H1 (cell line): Measurements from ENCODE around the gene ZKSCAN8. TPM values are rescaled to one million over a fixed set of nuclear protein-coding genes. Genes with fewer than 3 reads are reported as not detected.

ENCODE experiments used
- CTCF ChIA-PET: fragments of 300-600 bp; sonication (Branson Sonifier 250); formaldehyde crosslinking; loops from one replicate; lab custom pipeline; 2021; ENCODE audit not compliant: partially characterized antibody; lab: Charles Lee
- POLR2A ChIA-PET: fragments of 300-600 bp; sonication (Branson Sonifier 250); formaldehyde crosslinking; loops from one replicate; lab custom pipeline; 2021; ENCODE audit warnings: inconsistent platforms; ENCODE audit not compliant: partially characterized antibody; lab: Charles Lee
- DNase-seq, 2 experiments: peaks; one replicate each; pipeline versions ENCODE4 v3.0.0 to v3.0.0-alpha.2; 2010 to 2022; ENCODE audit warnings: low spot score in 2 of 2, low read depth in 1 of 2, mixed read lengths in 1 of 2
- FAIRE-seq: peaks from 2 replicates; lab custom pipeline; 2011; peaks lifted over from hg19 to GRCh38; lab: Jason Lieb, UNC
- H2AFZ ChIP-seq: 2 replicates; pipeline ENCODE4 v1.8.1; 2012; ENCODE audit warnings: low read length, inconsistent platforms
- H2AK5ac ChIP-seq: 2 replicates; pipeline ENCODE4 v1.6.1; 2013; ENCODE audit warnings: low read depth, low read length
- H2BK120ac ChIP-seq: replicated peaks from 2 replicates; pipeline ENCODE3; 2013; ENCODE audit warnings: low read depth, low read length, inconsistent platforms
- H2BK12ac ChIP-seq: 2 replicates; pipeline ENCODE4 v1.6.1; 2013; ENCODE audit warnings: low read depth, low read length
- H2BK15ac ChIP-seq: 2 replicates; pipeline ENCODE4 v1.6.1; 2013; ENCODE audit warnings: low read length
- H2BK20ac ChIP-seq: 2 replicates; pipeline ENCODE4 v1.6.1; 2013; ENCODE audit warnings: low read length
- H2BK5ac ChIP-seq: 2 replicates; pipeline ENCODE4 v1.6.1; 2013; ENCODE audit warnings: low read depth, low read length
- H3K14ac ChIP-seq: 2 replicates; pipeline ENCODE4 v1.6.1; 2013; ENCODE audit warnings: inconsistent platforms; ENCODE audit not compliant: insufficient read length
- H3K18ac ChIP-seq: 2 replicates; pipeline ENCODE4 v1.6.1; 2013; ENCODE audit warnings: low read length; ENCODE audit errors: extremely low read depth
- H3K23ac ChIP-seq: 2 replicates; pipeline ENCODE4 v1.6.1; 2013; ENCODE audit warnings: inconsistent platforms; ENCODE audit not compliant: insufficient read length
- H3K23me2 ChIP-seq: 2 replicates; pipeline ENCODE4 v1.6.1; 2013; ENCODE audit warnings: low read depth, low read length
- H3K27ac ChIP-seq: 2 replicates; pipeline ENCODE4 v1.6.1; 2011; ENCODE audit warnings: low read depth, low read length, inconsistent platforms
- H3K27me3 ChIP-seq, 4 experiments: replicated peaks in 1 of 4; 1 replicate in 1 of 4; 2 replicates in 3 of 4; pipeline versions ENCODE4 v1.6.1 to v1.8.1; 2011 to 2013; ENCODE audit warnings: low read length in 3 of 4, mild to moderate bottlenecking in 3 of 4, inconsistent platforms in 2 of 4, mixed read lengths in 2 of 4, moderate library complexity in 1 of 4; ENCODE audit not compliant: control insufficient read depth in 3 of 4, insufficient read depth in 3 of 4; ENCODE audit errors: extremely low read depth in 1 of 4
- H3K36me3 ChIP-seq, 4 experiments: 2 replicates each; pipeline versions ENCODE4 v1.6.1 to v1.8.1; 2011 to 2013; ENCODE audit warnings: mild to moderate bottlenecking in 4 of 4, low read length in 3 of 4, moderate library complexity in 2 of 4, control low read depth in 1 of 4, inconsistent platforms in 1 of 4; ENCODE audit not compliant: insufficient read depth in 4 of 4, control insufficient read depth in 2 of 4
- H3K4ac ChIP-seq: replicated peaks from 2 replicates; pipeline ENCODE3; 2013; ENCODE audit warnings: low read length, low read depth, mixed read lengths, inconsistent platforms; ENCODE audit not compliant: insufficient read length
- H3K4me1 ChIP-seq, 4 experiments: replicated peaks in 1 of 4; 1 replicate in 1 of 4; 2 replicates in 3 of 4; pipeline versions ENCODE4 v1.6.1 to v1.8.1; 2011 to 2013; ENCODE audit warnings: low read length in 3 of 4, inconsistent platforms in 2 of 4, mixed read lengths in 1 of 4; ENCODE audit not compliant: insufficient read depth in 4 of 4, control insufficient read depth in 3 of 4
- H3K4me2 ChIP-seq, 2 experiments: 2 replicates each; pipeline versions ENCODE4 v1.6.1 to v1.8.1; 2011 to 2013; ENCODE audit warnings: low read depth in 2 of 2, low read length in 2 of 2, control low read depth in 1 of 2, inconsistent platforms in 1 of 2, mild to moderate bottlenecking in 1 of 2; ENCODE audit not compliant: insufficient read depth in 1 of 2
- H3K4me3 ChIP-seq, 4 experiments: fragments of 200-600, 300-600 bp in 1 of 4; sonication (generic), shearing (Covaris generic), sonication (Bioruptor Twin) in 1 of 4; 2 replicates each; pipeline versions ENCODE4 v1.5.1 to v1.8.1; 2011 to 2016; ENCODE audit warnings: low read length in 4 of 4, low read depth in 3 of 4, control low read depth in 2 of 4, inconsistent platforms in 2 of 4, mild to moderate bottlenecking in 2 of 4, mixed read lengths in 1 of 4, moderate library complexity in 1 of 4; ENCODE audit not compliant: insufficient read depth in 2 of 4; ENCODE audit errors: extremely low read depth in 1 of 4
- H3K56ac ChIP-seq: replicated peaks from 2 replicates; pipeline ENCODE3; 2013; ENCODE audit warnings: low read depth, mild to moderate bottlenecking, mixed read lengths, low read length, inconsistent platforms; ENCODE audit not compliant: insufficient read length
- H3K79me1 ChIP-seq: 2 replicates; pipeline ENCODE4 v1.6.1; 2013; ENCODE audit warnings: low read depth, low read length, control low read depth
- H3K79me2 ChIP-seq, 2 experiments: 2 replicates each; pipeline versions ENCODE4 v1.6.1 to v1.8.1; 2012 to 2013; ENCODE audit warnings: low read length in 2 of 2, mild to moderate bottlenecking in 2 of 2, inconsistent platforms in 1 of 2; ENCODE audit not compliant: insufficient read depth in 2 of 2, control insufficient read depth in 1 of 2
- H3K9ac ChIP-seq, 4 experiments: replicated peaks in 1 of 4; 1 replicate in 1 of 4; 2 replicates in 3 of 4; pipeline versions ENCODE4 v1.6.1 to v1.8.1; 2011 to 2013; ENCODE audit warnings: low read depth in 3 of 4, low read length in 3 of 4, control low read depth in 2 of 4, mild to moderate bottlenecking in 2 of 4, moderate library complexity in 2 of 4, inconsistent platforms in 1 of 4; ENCODE audit errors: extremely low read depth in 1 of 4
- H3K9me3 ChIP-seq, 2 experiments: 2 replicates each; pipeline versions ENCODE4 v1.6.1 to v1.8.1; 2012 to 2013; ENCODE audit warnings: mild to moderate bottlenecking in 2 of 2, moderate library complexity in 2 of 2, control low read depth in 1 of 2, inconsistent platforms in 1 of 2, low read depth in 1 of 2, low read length in 1 of 2, mixed read lengths in 1 of 2; ENCODE audit not compliant: insufficient read depth in 2 of 2
- H4K20me1 ChIP-seq, 2 experiments: replicated peaks in 1 of 2; 2 replicates each; pipeline versions ENCODE3 to v1.8.1; 2011 to 2013; ENCODE audit warnings: inconsistent platforms in 2 of 2, low read length in 2 of 2, mild to moderate bottlenecking in 1 of 2; ENCODE audit not compliant: insufficient read depth in 2 of 2, control insufficient read depth in 1 of 2
- H4K5ac ChIP-seq: 2 replicates; pipeline ENCODE4 v1.6.1; 2013; ENCODE audit warnings: low read length, low read depth, mixed read lengths, inconsistent platforms; ENCODE audit not compliant: insufficient read length
- H4K8ac ChIP-seq: 2 replicates; pipeline ENCODE4 v1.8.0; 2013; ENCODE audit warnings: mild to moderate bottlenecking, moderate library complexity, low read length, inconsistent platforms; ENCODE audit not compliant: insufficient read depth; ENCODE audit errors: extremely low read depth
- H4K91ac ChIP-seq: replicated peaks from 2 replicates; pipeline ENCODE3; 2013; ENCODE audit warnings: low read length, mixed read lengths, inconsistent platforms; ENCODE audit not compliant: insufficient read length
- CEBPB ChIP-seq: IDR thresholded peaks from 2 replicates; pipeline ENCODE4 v1.6.1; 2012; ENCODE audit warnings: low read depth, low read length
- TAF1 ChIP-seq: IDR thresholded peaks from 2 replicates; pipeline ENCODE4 v1.6.1; 2011; ENCODE audit warnings: mild to moderate bottlenecking, low read depth, low read length
- WGBS, 2 experiments: shearing (Covaris generic) in 1 of 2; methylation state at CpG; one replicate each; pipeline versions ENCODE4 v1.1.6 to v1.1.7; 2013 to 2015; ENCODE audit warnings: low lambda C conversion rate in 2 of 2, mixed read lengths in 2 of 2, inconsistent platforms in 1 of 2, low coverage in 1 of 2, missing lambda C conversion rate in 1 of 2; ENCODE audit not compliant: insufficient replicate concordance in 2 of 2, insufficient coverage in 1 of 2, insufficient read length in 1 of 2; ENCODE audit errors: extremely low coverage in 1 of 2, missing lambda C conversion rate in 1 of 2; 5-methylcytosine and 5-hydroxymethylcytosine counted together
- polyA plus RNA-seq, 7 experiments: library from polyadenylated mRNA; depleted of rRNA in 3 of 7; stranded (reverse) in 5 of 7; unstranded in 2 of 7; fragments of >200 nt in 5 of 7; fragments of 200-250 nt in 2 of 7; gene quantifications; 1 replicate in 5 of 7; 2 replicates in 1 of 7; 4 replicates in 1 of 7; pipeline versions ENCODE4 v1.2.1 to v1.2.3, GENCODE V29; 2011 to 2013; ENCODE audit warnings: missing spikeins in 2 of 7, mixed read lengths in 2 of 7
- total RNA-seq: library from RNA; stranded (reverse); fragmentation: NEBNext Ultra II Directional; extraction: Animal tissue kit (Norgen Biotek cat#: 25700); gene quantifications from 2 replicates; pipeline ENCODE4 v1.2.1, GENCODE V29; 2021

The ZKSCAN8 gene
- total and polyA plus RNA-seq, 2 of the 8 experiments (the other 6 are each of a cell fraction or from before 2014, with no cell fraction given): 10.7 to 24.1 TPM

GRCh38 chr6:28124350-28124970, 17.2 kb upstream of the ZKSCAN8 start, which contains the start of gene ZSCAN16:
Gene ZSCAN16, plus strand, starts transcription at chr6:28124609. Its CDS starts 835 bp downstream, at chr6:28125444.
- Histone ChIP-seq H3K23ac (no peak within 1 kb of the TSS), H3K27ac (no peak within 1 kb of the TSS), H4K5ac (peak within 1 kb of the TSS; percentile 27), H2BK12ac (no peak within 1 kb of the TSS), H3K23me2 (no peaks in the 10 kb centered on the region), H2AK5ac (no peak within 1 kb of the TSS), H3K27me3 (no peaks in the 10 kb centered on the region), H3K4me2 (peak within 1 kb of the TSS; percentile 60 to 74), H3K4me3 (peak within 1 kb of the TSS; percentile 62 to 93 (median 82)), H2AFZ (peak within 1 kb of the TSS; percentile 95), H2BK20ac (no peak within 1 kb of the TSS), H3K9ac (peak within 1 kb of the TSS; percentile 76 to 97 (median 78)), H4K20me1 (no peaks in the 10 kb centered on the region), H2BK120ac (no peak within 1 kb of the TSS), H3K4me1 (no peaks in the 10 kb centered on the region), H3K79me1 (no peaks in the 10 kb centered on the region), H3K79me2 (peaks cover 0 to 19% of the 10 kb centered on the region in 2 experiments; a peak in 2 of 4 replicates), H2BK15ac (no peak within 1 kb of the TSS), H3K14ac (no peak within 1 kb of the TSS), H2BK5ac (peak within 1 kb of the TSS; percentile 4; the same call in 1 of the 2 replicates), H3K36me3 (peaks cover 0 to 28% (median 15%) of the 10 kb centered on the region in 4 experiments; a peak in 6 of 8 replicates), H3K18ac (no peak within 1 kb of the TSS), H3K4ac (no peak within 1 kb of the TSS), H3K56ac (no peak within 1 kb of the TSS), H3K9me3 (no peaks in the 10 kb centered on the region), H4K8ac (no peak within 1 kb of the TSS), H4K91ac (peak within 1 kb of the TSS; percentile 17)
- POLR2A ChIA-PET: interaction anchor here (0.6 to 5.2 kb wide), 11 partner anchors 9 to 154 kb away, joined by 3 to 48 read pairs (median 5); partner anchors contain the start of genes ZKSCAN8 and ZSCAN26
- peak; percentile 64 to 90 for DNase-seq
- CTCF ChIA-PET: interaction anchor here (0.7 to 1.2 kb wide), 2 partner anchors 9 to 20 kb away, joined by 3 to 4 read pairs; no protein-coding TSS in a partner anchor
- WGBS, 2 experiments: 4% methylated on average over 27 of the region's 28 CpGs; no CpG with 5 or more reads in 1 of the 2 experiments
- no peak for FAIRE-seq
- TF ChIP-seq CEBPB (no peak), TAF1 (peak; percentile 92)
